ELF-1 (cell line): Measurements from ENCODE around the gene RENBP.

Experiments
- DNase-seq: peaks from one replicate; pipeline ENCODE4 v3.0.0-alpha.2; 2016; ENCODE audit warnings: low read depth, low spot score

The RENBP gene

GRCh38 chrX:153897899-153898298 is 46.5 kb downstream of the RENBP start:
- no peak for DNase-seq

- DNase-seq: no peak
These were observed 55.3 kb downstream of the RENBP start for GRCh38 chrX:153889123-153889522.

GRCh38 chrX:153888344-153888743 is 56.1 kb downstream of the RENBP start:
- no peak for DNase-seq

- DNase-seq: no peak
These were observed 57.1 kb downstream of the RENBP start for GRCh38 chrX:153887385-153887784.

- DNase-seq: peak; percentile 89
These were observed 57.5 kb downstream of the RENBP start for GRCh38 chrX:153886915-153887314.

- no peak for DNase-seq
These were observed 58.2 kb downstream of the RENBP start, which contains the start of gene L1CAM for GRCh38 chrX:153885968-153886903. L1CAM (minus strand) TSS chrX:153886173; CDS start chrX:153875836, 10,337 bp downstream.
